ENCODE measurements around the gene SKP2.
"Not testable (repeated sequence)": the region's sequence is repeated elsewhere in the genome, so short reads cannot be mapped to it uniquely, and the experiment has no call there.

The SKP2 gene

GRCh38 chr5:36151434-36152323 is at the start of gene SKP2, which contains the start of gene LMBRD2:
TSS of gene SKP2 (plus strand) at chr5:36152111. CDS start at chr5:36152263, 152 bp downstream.
TSS of gene LMBRD2 (minus strand) at chr5:36151887. CDS start at chr5:36143349, 8,538 bp downstream.
- peak; percentile 95 for DNase-seq

GRCh38 chr5:36105819-36106218 is 46.1 kb upstream of the SKP2 start:
- no peak for DNase-seq

GRCh38 chr5:36108758-36109460 is 43.0 kb upstream of the SKP2 start:
- no peak for DNase-seq

- no peak for DNase-seq
Observed at GRCh38 chr5:36111238-36111637, 40.7 kb upstream of the SKP2 start.

- no peak for DNase-seq
Observed at GRCh38 chr5:36125868-36126267, 26.0 kb upstream of the SKP2 start.

DNA sequence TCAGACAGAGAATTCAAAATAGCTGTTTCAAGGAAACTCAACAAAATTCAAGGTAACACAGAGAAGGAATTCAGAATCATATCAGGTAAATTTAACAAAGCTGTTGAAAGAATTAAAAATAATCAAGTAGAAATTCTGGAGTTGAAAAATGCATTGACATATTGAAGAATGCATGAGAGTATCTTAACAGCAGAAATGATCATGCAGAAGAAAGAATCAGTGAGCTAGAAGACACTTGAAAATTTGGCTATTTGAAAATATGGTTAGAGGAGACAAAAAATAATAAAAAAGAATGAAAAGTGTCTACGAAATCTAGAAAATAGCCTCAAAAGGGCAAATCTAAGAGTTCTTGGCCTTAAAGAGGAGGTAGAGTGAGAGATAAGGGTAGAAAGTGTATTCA is 23.1 kb upstream of the SKP2 start:
- no peak for DNase-seq

DNA sequence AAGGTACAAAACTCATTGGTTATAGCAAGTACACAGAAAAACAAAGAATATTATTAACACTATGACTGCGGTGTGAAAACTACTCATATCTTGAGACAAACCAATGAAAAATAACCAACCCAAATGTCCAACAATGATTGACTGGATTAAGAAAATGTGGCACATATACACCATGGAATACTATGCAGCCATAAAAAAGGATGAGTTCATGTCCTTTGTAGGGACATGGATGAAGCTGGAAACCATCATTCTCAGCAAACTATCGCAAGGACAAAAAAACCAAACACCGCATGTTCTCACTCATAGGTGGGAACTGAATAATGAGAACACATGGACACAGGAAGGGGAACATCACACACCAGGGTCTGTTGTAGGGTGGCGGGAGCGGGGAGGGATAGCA is 22.2 kb upstream of the SKP2 start:
- DNase-seq, result not testable (repeated sequence)

DNA sequence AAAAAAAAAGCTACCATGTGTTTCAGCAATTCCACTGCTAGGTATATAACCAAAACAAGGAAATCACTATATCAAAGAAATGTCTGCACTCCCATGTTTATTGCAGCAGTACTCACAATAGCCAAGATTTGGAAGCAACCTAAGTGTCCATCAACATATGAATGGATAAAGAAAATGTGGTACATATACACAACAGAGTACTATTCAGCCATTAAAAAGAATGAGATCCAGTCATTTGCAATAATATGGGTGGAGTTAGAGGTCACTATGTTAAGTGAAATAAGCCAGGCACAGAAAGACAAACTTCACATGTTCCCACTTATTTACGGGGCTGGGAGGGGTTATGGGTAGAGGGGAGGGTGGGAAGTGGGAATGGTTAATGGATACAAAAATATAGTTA is 18.9 kb upstream of the SKP2 start:
- not testable (repeated sequence) for DNase-seq

DNA sequence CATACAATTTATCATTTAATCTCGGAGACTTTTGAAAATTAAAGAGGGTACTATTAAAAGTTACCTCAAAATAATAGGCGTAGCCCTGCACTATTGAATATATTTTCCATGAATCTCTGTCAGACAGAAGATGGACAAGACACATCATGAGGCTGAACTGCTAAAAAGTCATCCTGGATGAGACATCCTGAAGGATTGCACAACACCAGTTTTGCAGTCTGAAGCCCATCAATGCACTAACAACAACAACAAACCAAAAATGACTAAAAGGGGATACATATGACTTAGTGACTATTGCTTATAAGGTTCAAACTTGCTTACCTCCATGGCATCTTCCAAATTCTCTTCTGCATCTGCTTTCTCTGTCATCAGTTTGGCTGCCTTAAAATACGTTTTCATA is 15.9 kb upstream of the SKP2 start:
- DNase-seq, result no peak

DNA sequence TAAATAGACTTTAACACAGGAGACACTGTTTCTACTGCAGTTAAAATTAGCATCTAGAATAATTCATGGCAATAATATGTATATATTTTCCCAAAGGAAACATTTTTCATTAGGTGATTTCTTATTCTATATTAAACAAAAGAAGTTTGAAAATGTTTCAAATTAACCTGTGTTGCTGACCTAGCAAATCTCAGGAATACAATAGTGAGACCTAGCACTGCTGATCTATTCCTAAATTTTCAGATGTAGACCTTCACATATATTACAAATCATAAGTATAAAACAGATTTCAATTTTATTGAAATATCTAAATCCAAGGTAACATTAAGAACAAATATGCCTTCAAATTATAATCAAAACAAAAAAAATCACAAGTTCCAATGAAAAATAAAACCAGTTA is 15.3 kb upstream of the SKP2 start:
- no peak for DNase-seq

DNA sequence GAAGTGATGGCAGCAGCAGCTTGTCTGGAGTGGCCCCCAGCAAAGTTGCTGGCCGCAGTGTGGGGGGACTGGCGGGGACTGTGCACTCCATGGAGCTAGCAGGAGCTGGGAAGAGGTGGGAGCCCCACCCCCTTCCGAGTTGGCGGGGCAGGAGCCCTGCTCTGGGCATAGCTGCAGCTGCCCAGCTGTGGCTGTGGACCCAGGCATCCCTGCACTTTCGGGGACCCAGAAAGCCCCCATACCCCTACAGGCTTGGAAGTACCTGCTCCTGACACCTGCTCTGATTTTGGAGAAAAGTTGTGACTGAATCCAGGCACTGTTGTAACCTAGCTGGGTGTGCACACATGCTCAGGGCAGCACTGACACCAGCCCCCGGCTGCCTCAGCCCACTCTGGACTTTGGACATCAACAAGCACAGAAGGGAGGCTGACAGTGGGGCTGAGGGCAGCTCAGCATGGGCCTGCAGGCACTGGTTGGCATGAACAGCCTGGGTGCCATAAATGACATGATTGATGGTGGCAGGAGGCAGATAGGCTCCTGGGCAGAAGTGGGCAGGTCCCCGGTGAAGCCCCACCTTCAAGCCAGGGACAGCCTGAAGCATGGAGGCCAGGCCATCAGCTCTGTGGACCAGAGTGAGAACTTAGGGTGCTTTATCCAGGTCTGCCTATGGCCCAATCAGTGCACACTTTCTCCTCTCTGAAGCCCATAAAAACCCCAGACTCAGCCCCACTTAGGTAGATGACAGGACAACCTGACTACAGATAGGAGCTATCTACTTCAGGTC is 12.8 kb upstream of the SKP2 start:
- no peak for DNase-seq

DNA sequence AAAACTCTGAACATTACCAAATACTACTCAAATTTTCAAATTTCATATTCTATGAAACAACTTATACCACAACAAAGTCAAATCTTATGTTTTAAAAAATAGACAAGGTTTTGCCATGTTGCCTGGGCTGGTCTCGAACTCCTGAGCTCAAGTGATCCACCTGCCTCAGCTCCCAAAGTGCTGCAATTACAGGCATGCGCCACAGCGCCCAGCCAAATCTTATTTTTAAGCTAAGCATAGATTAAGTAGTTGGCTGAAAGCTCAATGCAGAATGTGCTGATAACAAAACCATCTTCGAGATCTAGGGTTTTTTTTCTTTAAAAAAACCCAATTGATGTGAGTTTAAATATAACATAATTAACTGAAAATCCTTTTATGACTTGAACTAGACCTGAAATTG is 6.6 kb upstream of the SKP2 start:
- DNase-seq, result no peak

- no peak for DNase-seq
Observed at GRCh38 chr5:36146390-36146789, 5.5 kb upstream of the SKP2 start.

GRCh38 chr5:36147681-36148080 is 4.2 kb upstream of the SKP2 start:
- no peak for DNase-seq

DNA sequence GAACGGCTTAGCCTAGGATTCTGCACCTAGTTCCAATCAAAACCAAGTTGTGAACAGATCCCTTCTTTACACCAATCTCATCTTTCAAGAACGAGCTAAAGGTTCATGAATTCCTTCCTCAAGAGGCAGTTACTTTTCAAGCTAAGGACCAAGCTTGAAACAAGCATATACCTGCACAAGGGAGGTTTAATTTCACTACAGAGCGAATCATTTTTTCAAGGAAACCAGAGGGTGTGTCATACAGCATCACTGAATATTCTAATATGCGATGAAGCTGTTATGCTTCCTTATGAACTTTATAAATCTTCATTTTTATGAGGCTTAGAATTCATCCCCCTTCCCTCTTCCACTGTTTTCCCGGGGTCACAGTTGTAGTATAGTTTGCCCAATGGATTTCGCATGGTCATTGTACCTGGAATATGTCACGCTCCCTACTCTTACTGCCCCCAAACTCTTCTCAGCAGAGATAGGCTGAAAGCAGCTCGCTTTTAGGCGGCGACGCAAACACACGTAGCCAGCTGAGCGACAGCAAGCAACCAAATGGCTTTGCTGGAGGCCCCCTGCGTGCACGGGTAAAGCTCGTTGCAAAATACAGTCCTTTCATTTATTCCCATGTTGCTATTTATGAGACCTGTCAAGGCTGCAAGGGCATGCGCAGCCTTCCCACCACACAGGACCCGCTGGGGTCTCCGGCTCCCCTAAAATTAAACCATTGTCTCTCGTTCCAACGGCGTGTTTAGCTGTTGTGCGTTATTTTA is 1.1 kb upstream of the SKP2 start:
- peak; percentile 55 for DNase-seq

DNA sequence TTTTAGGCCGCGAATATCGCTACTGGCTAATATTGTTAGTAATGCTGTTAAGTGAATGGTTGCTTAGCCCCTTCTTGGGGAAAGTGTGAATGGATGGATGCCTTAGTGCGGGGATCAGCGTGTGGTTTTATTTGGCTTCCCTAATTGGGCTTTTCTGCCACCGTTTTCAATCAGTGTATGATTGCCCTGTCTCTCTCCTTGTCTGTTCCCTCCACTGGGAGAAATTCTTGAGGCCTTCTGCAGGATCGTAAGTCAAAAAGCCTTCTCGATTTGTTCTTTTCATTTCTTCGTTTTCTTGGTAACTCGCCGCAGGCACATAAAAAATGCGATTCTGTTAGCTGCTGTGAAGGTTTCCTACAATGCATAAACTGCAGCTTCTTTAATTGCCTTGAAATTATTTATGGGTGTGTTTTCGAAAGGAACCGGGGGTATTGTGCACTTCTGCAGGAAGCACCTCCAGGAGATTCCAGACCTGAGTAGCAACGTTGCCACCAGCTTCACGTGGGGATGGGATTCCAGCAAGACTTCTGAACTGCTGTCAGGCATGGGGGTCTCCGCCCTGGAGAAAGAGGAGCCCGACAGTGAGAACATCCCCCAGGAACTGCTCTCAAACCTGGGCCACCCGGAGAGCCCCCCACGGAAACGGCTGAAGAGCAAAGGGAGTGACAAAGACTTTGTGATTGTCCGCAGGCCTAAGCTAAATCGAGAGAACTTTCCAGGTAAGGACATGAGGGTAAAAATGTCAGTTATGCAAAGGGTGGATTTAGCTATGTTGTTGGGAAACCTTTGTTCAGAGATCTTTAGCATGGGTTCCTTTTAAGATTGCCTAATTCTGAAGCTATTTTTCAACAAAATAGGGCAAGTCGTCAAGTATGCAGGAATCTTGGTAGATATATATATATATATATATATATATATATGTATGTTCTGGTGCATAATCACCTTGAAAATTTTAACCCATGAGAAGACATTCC is 700 bp downstream of the SKP2 start:
- peak; percentile 6 to 7 for DNase-seq

DNA sequence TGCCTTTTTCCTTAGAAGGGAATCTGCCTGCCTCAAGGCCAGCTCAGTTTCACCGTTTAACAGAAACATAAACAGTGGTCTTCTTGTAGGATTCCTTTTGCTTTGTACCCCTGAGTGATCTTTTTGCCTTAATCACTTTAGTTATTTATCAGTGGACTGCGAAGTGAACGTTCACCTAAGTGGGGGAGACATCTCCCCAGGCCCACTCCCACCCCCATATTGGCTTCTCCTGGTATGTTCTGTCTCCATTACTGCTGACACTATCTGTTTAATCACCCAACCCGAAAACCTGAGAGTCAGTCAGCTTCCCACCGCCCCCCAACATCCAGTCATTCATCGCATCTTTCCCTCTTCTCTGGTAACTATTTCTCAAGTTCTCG is 1.4 kb downstream of the SKP2 start:
- no peak for DNase-seq

DNA sequence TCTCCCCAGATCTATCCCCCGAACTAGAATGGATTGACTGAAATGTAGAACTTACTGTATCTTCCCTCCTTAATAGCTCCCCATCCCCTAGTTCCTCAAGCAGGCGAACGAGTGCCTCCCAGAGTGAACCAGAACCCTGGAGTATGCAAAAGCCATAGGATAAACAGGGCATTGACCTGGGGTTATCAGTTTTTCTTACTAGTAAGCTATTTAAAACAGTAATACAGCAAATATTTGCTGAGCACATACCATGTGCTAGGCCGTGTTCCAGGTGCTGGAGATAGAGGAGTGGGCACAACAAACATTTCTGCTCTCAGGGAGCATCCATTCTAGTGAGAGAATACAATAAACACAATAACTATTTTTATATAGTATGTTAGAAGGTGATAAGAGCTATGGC is 1.8 kb downstream of the SKP2 start:
- DNase-seq, result no peak

- DNase-seq, result no peak
Observed at GRCh38 chr5:36155291-36155690, 3.4 kb downstream of the SKP2 start.

DNA sequence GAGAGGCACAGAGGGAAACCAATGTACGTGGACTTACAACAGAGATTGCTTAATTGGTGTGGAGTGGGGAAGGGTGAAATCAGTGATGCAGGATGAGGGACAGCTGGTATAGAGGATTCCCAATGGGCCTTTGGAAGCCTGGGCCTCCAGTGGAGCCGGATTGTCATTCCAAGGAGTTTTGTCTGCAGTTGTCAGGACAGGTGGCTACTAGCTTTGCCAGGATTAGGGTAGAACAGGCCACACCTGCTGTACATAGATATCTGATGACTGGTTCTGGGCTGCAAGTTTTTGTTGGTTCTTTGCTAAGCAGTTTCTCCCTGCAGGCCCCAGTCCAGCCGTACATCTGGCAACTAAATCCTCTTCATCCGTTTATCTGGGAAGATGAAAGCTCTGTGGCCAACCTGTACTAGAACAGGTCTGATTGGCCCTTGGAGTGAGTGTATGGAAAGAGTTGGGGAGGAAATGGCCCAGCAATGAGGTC is 4.2 kb downstream of the SKP2 start:
- no peak for DNase-seq

- DNase-seq, result no peak
Observed at GRCh38 chr5:36156619-36157018, 4.7 kb downstream of the SKP2 start.
